CD4-positive, alpha-beta T cell treated with Interleukin-2 at 100 ng/mL for 4 hours (primary cell): Measurements from ENCODE around the gene VAV3.

Source experiments
- DNase-seq: peaks from one replicate; pipeline ENCODE4 v3.0.0-alpha.2; 2020; ENCODE audit warnings: low spot score

VAV3 gene

GRCh38 chr1:107974090-107974489 lies 9.1 kb upstream of the VAV3 start:
- DNase-seq = no peak

GRCh38 chr1:107972391-107973180 lies 7.6 kb upstream of the VAV3 start:
- DNase-seq = no peak

- no peak for DNase-seq
Observed at GRCh38 chr1:107966550-107966949, 1.6 kb upstream of the VAV3 start.

- peak; percentile 14 for DNase-seq
Observed at GRCh38 chr1:107964336-107965109, 457 bp downstream of the VAV3 start.

- DNase-seq = peak; percentile 61
Observed at GRCh38 chr1:107963601-107964335, 1.2 kb downstream of the VAV3 start.

- DNase-seq = no peak
Observed at GRCh38 chr1:107963008-107963407, 2.0 kb downstream of the VAV3 start.

GRCh38 chr1:107954719-107955415 lies 10.1 kb downstream of the VAV3 start:
- DNase-seq = no peak

GRCh38 chr1:107954126-107954525 lies 10.9 kb downstream of the VAV3 start:
- DNase-seq = no peak

GRCh38 chr1:107953556-107953955 lies 11.4 kb downstream of the VAV3 start:
- DNase-seq = no peak

GRCh38 chr1:107952989-107953388 lies 12.0 kb downstream of the VAV3 start:
- no peak for DNase-seq

GRCh38 chr1:107950464-107950863 lies 14.5 kb downstream of the VAV3 start:
- no peak for DNase-seq

- DNase-seq = no peak
Observed at GRCh38 chr1:107949467-107950253, 15.3 kb downstream of the VAV3 start.

GRCh38 chr1:107946794-107947193 lies 18.2 kb downstream of the VAV3 start:
- no peak for DNase-seq

- DNase-seq = peak; percentile 38
Observed at GRCh38 chr1:107943694-107944093, 21.3 kb downstream of the VAV3 start.

- DNase-seq = no peak
Observed at GRCh38 chr1:107942814-107943213, 22.2 kb downstream of the VAV3 start.

GRCh38 chr1:107941531-107941930 lies 23.4 kb downstream of the VAV3 start:
- no peak for DNase-seq

- no peak for DNase-seq
Observed at GRCh38 chr1:107941123-107941522, 23.9 kb downstream of the VAV3 start.

GRCh38 chr1:107940701-107941100 lies 24.3 kb downstream of the VAV3 start:
- DNase-seq = no peak

GRCh38 chr1:107940017-107940577 lies 24.9 kb downstream of the VAV3 start:
- no peak for DNase-seq

- no peak for DNase-seq
Observed at GRCh38 chr1:107939256-107939655, 25.7 kb downstream of the VAV3 start.
